Transverse colon (tissue), 4 donors: Measurements from ENCODE around the gene INPP4B. TPM values are rescaled to one million over a fixed set of nuclear protein-coding genes. Genes with fewer than 3 reads are reported as not detected.

Experiments
- DNase-seq: peaks from one replicate; pipeline ENCODE4 v3.0.0-alpha.2; 2019
- H3K27ac ChIP-seq, 4 donors: fragments of 200-600 bp; sonication (generic); 2 replicates each; pipeline ENCODE4 v1.5.1; 2016 to 2018; ENCODE audit warnings: inconsistent platforms in 4 of 4
- H3K27me3 ChIP-seq: fragments of 200-600 bp; sonication (generic); 2 replicates; pipeline ENCODE4 v1.5.1; 2017; ENCODE audit warnings: inconsistent platforms
- H3K36me3 ChIP-seq, 4 donors: fragments of 200-600 bp; sonication (generic); 2 replicates each; pipeline ENCODE4 v1.5.1; 2017 to 2019; ENCODE audit warnings: inconsistent platforms in 4 of 4
- H3K4me1 ChIP-seq, 4 donors: fragments of 200-600 bp; sonication (generic); 2 replicates each; pipeline ENCODE4 v1.5.1; 2017 to 2020; ENCODE audit warnings: inconsistent platforms in 4 of 4
- H3K4me3 ChIP-seq, 4 donors: fragments of 200-600 bp; sonication (generic); 1 replicate in 1 of 4; 2 replicates in 3 of 4; pipeline versions ENCODE4 v1.5.1 to v1.6.1; 2017 to 2019; ENCODE audit warnings: inconsistent platforms in 4 of 4
- H3K9me3 ChIP-seq, 2 donors: fragments of 200-600 bp; sonication (generic); 2 replicates each; pipeline ENCODE4 v1.5.1; 2017 to 2019; ENCODE audit warnings: inconsistent platforms in 2 of 2
- EP300 ChIP-seq: sonication (generic); formaldehyde crosslinking; IDR thresholded peaks from one replicate; pipeline ENCODE4 v1.6.1; 2017; ENCODE audit warnings: antibody characterized with exemption, low read depth
- POLR2A ChIP-seq: fragments of 450-650 bp; IDR thresholded peaks from one replicate; pipeline ENCODE4 v1.6.1; 2016; ENCODE audit warnings: antibody characterized with exemption, mild to moderate bottlenecking, moderate library complexity
- POLR2AphosphoS5 ChIP-seq, 3 donors: sonication (generic); formaldehyde crosslinking; IDR thresholded peaks; one replicate each; pipeline ENCODE4 v1.6.1; 2016; ENCODE audit warnings: antibody characterized with exemption in 3 of 3
- WGBS, 2 donors: methylation state at CpG; one replicate each; pipeline ENCODE4 v1.1.5; 2018; ENCODE audit warnings: low coverage in 1 of 2; 5-methylcytosine and 5-hydroxymethylcytosine counted together
- in situ Hi-C, 4 donors: fragments of 200-750 bp; cut with MboI; loops; one replicate each; pipeline versions ENCODE4 v1.15.0 to v1.15.1; 2017; ENCODE audit warnings: low sequenced_read_pairs in 3 of 4, low pct_ligation_motif_present in 1 of 4, low pct_unique_long_range_greater_than_20kb in 1 of 4
- intact Hi-C: fragments of 100-400 bp; cut with DNase I; formaldehyde crosslinking; loops from one replicate; pipeline ENCODE4 v1.15.1; 2023; ENCODE audit warnings: low total_unique reads
- total RNA-seq, 4 donors: library from RNA; depleted of rRNA; stranded (reverse); fragments of >200 nt; gene quantifications; one replicate each; pipeline ENCODE4 v1.1.0, GENCODE V29; 2016
- TF ChIP-seq, protein P1 (sequence below), 5 experiments: fragments of 200-600 bp in 3 of 5; fragments of 450-650 bp in 2 of 5; sonication (generic) in 3 of 5; IDR thresholded peaks; 1 replicate in 2 of 5; 2 replicates in 3 of 5; pipeline ENCODE4 v1.5.1; 2016 to 2017; ENCODE audit warnings: antibody characterized with exemption in 5 of 5, inconsistent platforms in 3 of 5, mild to moderate bottlenecking in 2 of 5, moderate library complexity in 1 of 5

The INPP4B gene
- total RNA-seq, 4 donors from 2014 or later = 18.3 to 33.8 (median 31.4) TPM

DNA sequence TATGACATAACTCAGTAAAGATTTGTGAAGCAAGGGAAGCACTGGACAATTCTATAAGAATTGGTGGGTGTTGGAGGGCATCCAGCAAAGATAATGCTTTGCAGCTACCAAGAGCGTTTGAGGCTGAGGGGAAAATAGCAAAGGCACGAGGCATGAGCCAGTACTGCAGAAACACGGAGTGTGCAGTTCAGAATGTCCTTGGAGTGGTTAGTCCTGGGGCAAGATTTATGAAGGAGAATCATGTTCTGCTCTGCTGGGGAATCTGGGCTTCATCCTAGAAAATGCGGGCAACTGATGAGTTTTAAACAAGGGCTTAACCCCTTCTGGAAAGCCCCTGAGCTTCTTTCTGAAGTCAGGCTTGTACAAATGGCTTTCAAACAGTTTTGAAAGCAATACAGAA lies 757.2 kb downstream of the INPP4B start:
- H3K36me3 ChIP-seq = no peaks in the 10 kb centered on the region
- 8 to 47% methylated on average over 2 to 4 of the region's 4 CpGs for WGBS, 2 donors
- H3K9me3 ChIP-seq = no peaks in the 10 kb centered on the region
- no peaks in the 10 kb centered on the region for H3K27me3 ChIP-seq
- peak overlapping the region in 2 of 4 donors; percentile 19 to 59 for H3K27ac ChIP-seq
- peaks cover 0 to 6% (median 2%) of the 10 kb centered on the region in 4 donors for H3K4me1 ChIP-seq
- DNase-seq = no peak
- no peak overlapping the region for H3K4me3 ChIP-seq
- intact Hi-C loops (no loop called here), in situ Hi-C loops (no loop called here)
- TF ChIP-seq POLR2A (no peak), EP300 (peak; percentile 31), POLR2AphosphoS5 (IDR thresholded peaks at IDR 0.05) (peak; percentile 52 to 59 (median 58))
- TF ChIP-seq, protein P1, sequence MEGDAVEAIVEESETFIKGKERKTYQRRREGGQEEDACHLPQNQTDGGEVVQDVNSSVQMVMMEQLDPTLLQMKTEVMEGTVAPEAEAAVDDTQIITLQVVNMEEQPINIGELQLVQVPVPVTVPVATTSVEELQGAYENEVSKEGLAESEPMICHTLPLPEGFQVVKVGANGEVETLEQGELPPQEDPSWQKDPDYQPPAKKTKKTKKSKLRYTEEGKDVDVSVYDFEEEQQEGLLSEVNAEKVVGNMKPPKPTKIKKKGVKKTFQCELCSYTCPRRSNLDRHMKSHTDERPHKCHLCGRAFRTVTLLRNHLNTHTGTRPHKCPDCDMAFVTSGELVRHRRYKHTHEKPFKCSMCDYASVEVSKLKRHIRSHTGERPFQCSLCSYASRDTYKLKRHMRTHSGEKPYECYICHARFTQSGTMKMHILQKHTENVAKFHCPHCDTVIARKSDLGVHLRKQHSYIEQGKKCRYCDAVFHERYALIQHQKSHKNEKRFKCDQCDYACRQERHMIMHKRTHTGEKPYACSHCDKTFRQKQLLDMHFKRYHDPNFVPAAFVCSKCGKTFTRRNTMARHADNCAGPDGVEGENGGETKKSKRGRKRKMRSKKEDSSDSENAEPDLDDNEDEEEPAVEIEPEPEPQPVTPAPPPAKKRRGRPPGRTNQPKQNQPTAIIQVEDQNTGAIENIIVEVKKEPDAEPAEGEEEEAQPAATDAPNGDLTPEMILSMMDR (IDR thresholded peaks at IDR 0.05) = no peak

DNA sequence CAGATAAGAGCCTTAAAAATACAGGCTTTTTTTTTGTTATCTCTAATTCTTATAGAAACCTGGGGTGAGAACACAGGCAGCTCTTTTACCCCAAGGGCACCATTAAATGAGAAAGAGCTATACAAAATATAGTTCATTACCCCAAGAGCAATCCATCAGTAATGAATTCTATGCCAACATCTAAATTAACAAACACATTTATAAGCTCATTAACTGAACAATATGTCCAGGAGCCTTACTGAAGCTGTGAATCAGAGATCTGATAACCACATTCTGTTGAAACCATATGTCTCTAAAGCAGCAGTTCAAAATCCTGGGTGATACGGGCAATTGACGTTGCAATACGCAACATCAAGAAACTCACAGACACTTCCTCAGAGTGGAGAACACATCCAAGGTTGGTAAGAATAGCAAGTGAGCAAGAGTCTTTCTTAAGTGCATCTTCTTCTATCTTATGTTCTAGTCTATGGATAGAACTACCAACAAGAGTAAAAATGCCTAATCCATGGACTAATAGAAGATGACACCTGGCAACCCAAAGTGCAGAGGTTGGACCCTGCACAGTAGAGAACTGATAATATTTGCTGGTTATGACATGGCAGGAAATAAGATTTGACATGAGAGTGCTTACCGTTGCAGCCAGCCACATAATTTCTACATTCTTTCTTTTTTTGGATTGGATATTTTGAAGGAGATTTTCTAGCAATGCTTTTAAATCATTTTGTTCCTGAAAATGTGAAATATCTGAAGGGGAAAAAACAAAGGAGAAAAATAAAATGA lies 760.4 kb downstream of the INPP4B start:
- in situ Hi-C loops = no loop called here
- DNase-seq = no peak
- intact Hi-C loops = no loop called here
- Histone ChIP-seq H3K4me3 (no peak overlapping the region), H3K27me3 (no peaks in the 10 kb centered on the region), H3K27ac (no peak overlapping the region), H3K9me3 (no peaks in the 10 kb centered on the region), H3K4me1 (peaks cover 0 to 2% (median 0%) of the 10 kb centered on the region in 4 donors), H3K36me3 (no peaks in the 10 kb centered on the region)
- WGBS, 2 donors = 92 to 94% methylated on average over 4 of the region's 4 CpGs
- no peak for TF ChIP-seq POLR2AphosphoS5 (IDR thresholded peaks at IDR 0.05)

DNA sequence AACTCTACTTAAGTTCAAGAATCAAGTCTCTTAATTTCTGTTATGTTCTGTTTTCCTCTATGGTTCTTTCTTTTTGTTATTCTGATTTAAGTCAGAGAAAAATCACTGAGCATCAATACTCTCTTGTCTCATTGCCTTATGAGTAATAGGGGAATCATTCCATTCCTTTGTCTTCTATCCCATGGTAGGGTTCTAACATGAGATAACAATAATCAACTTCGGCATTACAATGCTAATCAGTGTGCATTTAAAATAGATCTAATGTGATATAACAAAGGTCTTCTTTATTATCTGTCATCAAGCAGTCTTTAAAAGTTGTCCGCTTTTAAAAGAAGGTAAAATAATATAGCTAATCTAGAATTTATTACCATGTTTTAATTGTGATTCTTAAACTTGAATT lies 762.8 kb downstream of the INPP4B start:
- TF ChIP-seq EP300 (no peak), POLR2AphosphoS5 (IDR thresholded peaks at IDR 0.05) (no peak), POLR2A (no peak)
- TF ChIP-seq, protein P1 (IDR thresholded peaks at IDR 0.05) = no peak
- no peak for DNase-seq
- H3K27ac ChIP-seq = no peak overlapping the region
- intact Hi-C loops (no loop called here), in situ Hi-C loops (no loop called here)
- no peaks in the 10 kb centered on the region for H3K36me3 ChIP-seq
- H3K4me3 ChIP-seq = no peak overlapping the region
- 87 to 89% methylated on average over 2 of the region's 2 CpGs for whole genome bisulfite sequencing, 2 donors
- no peaks in the 10 kb centered on the region for H3K4me1 ChIP-seq
- no peaks in the 10 kb centered on the region for H3K27me3 ChIP-seq
- H3K9me3 ChIP-seq = no peaks in the 10 kb centered on the region

DNA sequence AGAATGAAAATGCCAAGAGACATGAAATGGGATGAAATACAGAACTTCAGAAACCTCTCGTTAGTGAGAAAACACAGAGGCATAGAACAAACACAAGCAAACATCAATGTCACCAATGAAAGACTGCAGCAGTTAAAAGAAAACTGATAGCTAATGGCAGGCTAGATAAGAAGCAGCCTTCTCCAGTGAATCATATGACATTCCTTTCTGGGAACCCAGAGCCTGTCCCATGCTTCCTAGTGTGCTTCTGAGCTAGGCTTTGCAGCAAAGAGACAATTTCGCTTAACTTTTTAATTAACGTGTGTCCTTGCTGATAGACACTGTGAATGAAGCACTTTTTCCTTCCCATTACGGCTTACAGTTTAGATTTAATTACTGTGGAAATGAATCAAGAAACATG lies 765.1 kb downstream of the INPP4B start:
- 82 to 86% methylated on average over 4 of the region's 4 CpGs for WGBS, 2 donors
- no peak overlapping the region for H3K4me3 ChIP-seq
- intact Hi-C loops (no loop called here), in situ Hi-C loops (no loop called here)
- no peaks in the 10 kb centered on the region for H3K4me1 ChIP-seq
- H3K27me3 ChIP-seq = no peaks in the 10 kb centered on the region
- no peaks in the 10 kb centered on the region for H3K9me3 ChIP-seq
- H3K27ac ChIP-seq = no peak overlapping the region
- H3K36me3 ChIP-seq = no peaks in the 10 kb centered on the region
- DNase-seq = no peak
- TF ChIP-seq, protein P1 (IDR thresholded peaks at IDR 0.05) = no peak
- no peak for TF ChIP-seq POLR2AphosphoS5 (IDR thresholded peaks at IDR 0.05)
- TF ChIP-seq EP300 = no peak
- TF ChIP-seq POLR2A = no peak
